Endodermal cell (in vitro differentiated cells): Measurements from ENCODE around the gene NFATC1. TPM values are rescaled to one million over a fixed set of nuclear protein-coding genes. Genes with fewer than 3 reads are reported as not detected.

Experiments
- DNase-seq: peaks from one replicate; pipeline ENCODE4 v3.0.0-alpha.2; 2017
- H3K27ac ChIP-seq: 2 replicates; pipeline ENCODE4 v1.5.1; 2013; ENCODE audit warnings: mild to moderate bottlenecking, low read depth, low read length, moderate library complexity
- H3K27me3 ChIP-seq: 2 replicates; pipeline ENCODE4 v1.6.1; 2013; ENCODE audit warnings: mild to moderate bottlenecking, low read length, moderate library complexity; ENCODE audit not compliant: insufficient read depth, control insufficient read depth, poor library complexity, severe bottlenecking
- H3K36me3 ChIP-seq: 2 replicates; pipeline ENCODE4 v1.7.0; 2013; ENCODE audit warnings: mild to moderate bottlenecking, low read length, moderate library complexity; ENCODE audit not compliant: control insufficient read depth, insufficient read depth
- H3K4me1 ChIP-seq: one replicate; pipeline ENCODE4 v1.7.0; 2013; ENCODE audit warnings: low read length; ENCODE audit not compliant: control insufficient read depth, insufficient read depth
- H3K4me3 ChIP-seq: 2 replicates; pipeline ENCODE4 v1.5.1; 2013; ENCODE audit warnings: mild to moderate bottlenecking, low read length, moderate library complexity
- H3K9ac ChIP-seq: 2 replicates; pipeline ENCODE4 v1.6.1; 2013; ENCODE audit warnings: mild to moderate bottlenecking, low read length, moderate library complexity; ENCODE audit not compliant: poor library complexity, severe bottlenecking; ENCODE audit errors: extremely low read depth
- H3K9me3 ChIP-seq: 2 replicates; pipeline ENCODE4 v1.6.1; 2013; ENCODE audit warnings: mild to moderate bottlenecking, low read length, moderate library complexity; ENCODE audit not compliant: control insufficient read depth
- H3K27ac Mint-ChIP-seq: 2 replicates; pipeline ENCODE4 v1.8.0; 2020; ENCODE audit warnings: mixed read lengths
- H3K27me3 Mint-ChIP-seq: 2 replicates; pipeline ENCODE4 v1.8.0; 2021; ENCODE audit warnings: mild to moderate bottlenecking, mixed read lengths; ENCODE audit not compliant: insufficient read depth
- H3K36me3 Mint-ChIP-seq: 2 replicates; pipeline ENCODE4 v1.8.0; 2020; ENCODE audit warnings: low read depth, mixed read lengths
- H3K4me1 Mint-ChIP-seq: 2 replicates; pipeline ENCODE4 v1.8.0; 2020; ENCODE audit warnings: mixed read lengths
- H3K4me3 Mint-ChIP-seq: 2 replicates; pipeline ENCODE4 v1.8.0; 2020; ENCODE audit warnings: mild to moderate bottlenecking, moderate library complexity, mixed read lengths
- H3K9me3 Mint-ChIP-seq: 2 replicates; pipeline ENCODE4 v1.8.0; 2020; ENCODE audit warnings: mild to moderate bottlenecking, mixed read lengths
- WGBS, 2 experiments: methylation state at CpG; one replicate each; pipeline versions ENCODE4 v1.1.5 to v1.1.7; 2013; ENCODE audit warnings: missing lambda C conversion rate in 2 of 2, mixed read lengths in 1 of 2; ENCODE audit not compliant: insufficient coverage in 1 of 2, insufficient read length in 1 of 2; 5-methylcytosine and 5-hydroxymethylcytosine counted together
- total RNA-seq, 2 donors: library from RNA; stranded (reverse); fragmentation: NEBNext Ultra II Directional in 1 of 2; extraction: Animal tissue kit (Norgen Biotek cat#: 25700) in 1 of 2; gene quantifications; 2 replicates in 1 of 2; 3 replicates in 1 of 2; pipeline ENCODE4 v1.2.1, GENCODE V29; 2021
- TF ChIP-seq, protein P1 (sequence below): fragments of 200-600 bp; sonication (generic); conservative IDR thresholded peaks from 2 replicates; pipeline ENCODE4 v1.5.0; 2021; ENCODE audit warnings: antibody characterized with exemption, mild to moderate bottlenecking

NFATC1 gene
- total RNA-seq, 2 donors from 2014 or later, result 23.4 to 32.5 TPM

DNA sequence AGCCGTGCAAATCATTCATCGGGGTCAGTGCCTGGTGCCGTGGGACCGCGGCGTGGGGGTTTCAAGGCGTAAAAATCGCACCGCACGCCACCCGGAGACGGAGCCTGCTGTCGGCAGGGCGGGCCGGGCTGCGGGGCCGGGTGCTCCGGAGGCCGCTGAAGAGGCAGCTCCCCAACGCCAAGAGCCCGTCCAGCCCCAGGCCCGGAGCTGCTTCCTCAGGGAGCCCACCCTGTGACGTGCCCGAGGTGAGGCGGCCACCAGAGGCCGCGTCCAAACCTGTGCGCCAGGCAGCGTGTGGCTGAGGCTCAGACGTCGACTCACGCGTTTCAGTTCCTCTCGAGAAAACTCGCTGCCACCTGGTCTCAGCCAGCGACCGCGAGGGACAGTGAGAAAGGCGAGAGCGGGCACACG is 98.1 kb downstream of the NFATC1 start:
- H3K27ac ChIP-seq, result no peak overlapping the region
- no peak overlapping the region for H3K4me3 Mint-ChIP-seq
- 95 to 98% methylated on average over 24 to 41 of the region's 41 CpGs for WGBS, 2 experiments

DNA sequence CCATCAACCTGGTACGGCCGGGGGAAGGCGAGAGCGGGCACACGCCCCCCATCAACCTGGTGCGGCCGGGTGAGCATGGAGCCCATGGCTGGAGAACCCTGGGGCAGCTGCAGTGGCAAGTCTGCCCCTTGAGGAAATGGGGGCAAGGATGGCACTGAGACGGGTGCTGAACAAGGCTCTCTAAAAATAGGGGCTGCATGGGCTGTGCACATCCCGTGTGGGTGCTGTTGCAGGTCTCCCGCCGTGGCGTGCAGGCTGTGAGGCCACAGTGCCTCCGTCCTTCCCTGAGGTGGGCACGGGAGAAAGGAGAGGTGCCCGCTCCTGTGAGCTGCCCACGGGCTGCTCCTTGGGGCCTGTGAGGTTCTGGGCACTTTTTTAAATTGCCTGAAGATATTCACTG is 99.2 kb downstream of the NFATC1 start:
- TF ChIP-seq, protein P1, sequence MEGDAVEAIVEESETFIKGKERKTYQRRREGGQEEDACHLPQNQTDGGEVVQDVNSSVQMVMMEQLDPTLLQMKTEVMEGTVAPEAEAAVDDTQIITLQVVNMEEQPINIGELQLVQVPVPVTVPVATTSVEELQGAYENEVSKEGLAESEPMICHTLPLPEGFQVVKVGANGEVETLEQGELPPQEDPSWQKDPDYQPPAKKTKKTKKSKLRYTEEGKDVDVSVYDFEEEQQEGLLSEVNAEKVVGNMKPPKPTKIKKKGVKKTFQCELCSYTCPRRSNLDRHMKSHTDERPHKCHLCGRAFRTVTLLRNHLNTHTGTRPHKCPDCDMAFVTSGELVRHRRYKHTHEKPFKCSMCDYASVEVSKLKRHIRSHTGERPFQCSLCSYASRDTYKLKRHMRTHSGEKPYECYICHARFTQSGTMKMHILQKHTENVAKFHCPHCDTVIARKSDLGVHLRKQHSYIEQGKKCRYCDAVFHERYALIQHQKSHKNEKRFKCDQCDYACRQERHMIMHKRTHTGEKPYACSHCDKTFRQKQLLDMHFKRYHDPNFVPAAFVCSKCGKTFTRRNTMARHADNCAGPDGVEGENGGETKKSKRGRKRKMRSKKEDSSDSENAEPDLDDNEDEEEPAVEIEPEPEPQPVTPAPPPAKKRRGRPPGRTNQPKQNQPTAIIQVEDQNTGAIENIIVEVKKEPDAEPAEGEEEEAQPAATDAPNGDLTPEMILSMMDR, result no peak
- H3K27me3 ChIP-seq, result no peaks in the 10 kb centered on the region
- Mint-ChIP-seq H3K9me3 (peaks cover 28% of the 10 kb centered on the region), H3K4me3 (no peak overlapping the region), H3K27me3 (no peaks in the 10 kb centered on the region), H3K27ac (no peak overlapping the region), H3K36me3 (peaks cover 42% of the 10 kb centered on the region), H3K4me1 (no peaks in the 10 kb centered on the region)
- DNase-seq, result no peak
- WGBS, 2 experiments, result 94 to 100% methylated on average over 12 to 16 of the region's 16 CpGs
- H3K9me3 ChIP-seq, result peaks cover 27% of the 10 kb centered on the region
- no peaks in the 10 kb centered on the region for H3K36me3 ChIP-seq
- H3K4me1 ChIP-seq, result no peaks in the 10 kb centered on the region
- H3K4me3 ChIP-seq, result no peak overlapping the region
- H3K27ac ChIP-seq, result no peak overlapping the region
- H3K9ac ChIP-seq, result no peak overlapping the region

More for the DNA sequence above, 98.1 kb downstream of the NFATC1 start:
- DNase-seq, result no peak
- no peaks in the 10 kb centered on the region for H3K27me3 ChIP-seq
- peaks cover 16% of the 10 kb centered on the region for H3K9me3 ChIP-seq
- no peak overlapping the region for H3K27ac Mint-ChIP-seq
- no peaks in the 10 kb centered on the region for H3K4me1 ChIP-seq
- H3K4me3 ChIP-seq, result no peak overlapping the region
- H3K27me3 Mint-ChIP-seq, result no peaks in the 10 kb centered on the region
- H3K9ac ChIP-seq, result no peak overlapping the region
- H3K36me3 ChIP-seq, result no peaks in the 10 kb centered on the region
- peaks cover 17% of the 10 kb centered on the region for H3K9me3 Mint-ChIP-seq
- H3K4me1 Mint-ChIP-seq, result no peaks in the 10 kb centered on the region
- H3K36me3 Mint-ChIP-seq, result peaks cover 39% of the 10 kb centered on the region
- TF ChIP-seq, protein P1, result no peak

DNA sequence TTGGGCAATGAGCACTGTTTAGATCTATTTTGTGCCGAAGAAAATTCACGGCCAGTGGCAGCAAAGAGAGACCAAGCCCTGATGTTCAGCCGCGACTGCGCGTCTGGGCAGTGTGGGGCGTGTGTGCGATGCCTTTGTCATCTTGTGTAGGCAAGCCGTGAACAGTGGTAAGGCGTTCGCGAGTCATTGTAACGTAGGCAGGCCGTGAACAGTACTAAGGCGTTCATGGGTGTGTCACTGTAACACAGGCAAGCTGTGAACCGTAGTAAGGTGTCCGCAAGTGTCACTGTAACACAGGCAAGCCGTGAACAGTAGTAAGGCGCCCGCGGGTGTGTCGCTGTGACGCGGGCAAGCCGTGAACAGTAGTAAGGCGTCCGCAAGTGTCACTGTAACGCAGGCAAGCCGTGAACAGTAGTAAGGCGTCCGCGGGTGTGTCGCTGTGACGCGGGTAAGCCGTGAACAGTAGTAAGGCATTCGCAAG is 99.9 kb downstream of the NFATC1 start:
- Histone ChIP-seq H3K27ac (no peak overlapping the region), H3K36me3 (no peaks in the 10 kb centered on the region), H3K27me3 (no peaks in the 10 kb centered on the region), H3K4me3 (no peak overlapping the region), H3K4me1 (no peaks in the 10 kb centered on the region), H3K9ac (no peak overlapping the region), H3K9me3 (peaks cover 34% of the 10 kb centered on the region)
- 93 to 97% methylated on average over 37 of the region's 37 CpGs for WGBS, 2 experiments
- no peak for DNase-seq
- H3K4me3 Mint-ChIP-seq, result no peak overlapping the region
- H3K4me1 Mint-ChIP-seq, result no peaks in the 10 kb centered on the region
- no peak overlapping the region for H3K27ac Mint-ChIP-seq
- peaks cover 35% of the 10 kb centered on the region for H3K9me3 Mint-ChIP-seq
- no peaks in the 10 kb centered on the region for H3K27me3 Mint-ChIP-seq
- peaks cover 46% of the 10 kb centered on the region for H3K36me3 Mint-ChIP-seq
- TF ChIP-seq, protein P1, result no peak
